ENCODE results near the gene ALPL. TPM values are rescaled to one million over a fixed set of nuclear protein-coding genes. Genes with fewer than 3 reads are reported as not detected.

Gene ALPL
- polyA plus RNA-seq, 3 donors: not detected

GRCh38 chr1:21618059-21618458 is 108.8 kb downstream of the ALPL start:
- DNase-seq: no peak
- no peaks in the 10 kb centered on the region for H3K9me3 ChIP-seq (replicated peaks in 1 of 2; ENCODE audit: control insufficient read depth in 1 of 2, insufficient read depth in 1 of 2, low read length in 2 of 2)
- peaks cover 5 to 27% of the 10 kb centered on the region in 2 donors for H3K27me3 ChIP-seq (ENCODE audit: control insufficient read depth in 2 of 2, insufficient read depth in 2 of 2, low read length in 2 of 2)
- no peak overlapping the region for H3K27ac Mint-ChIP-seq
- no peaks in the 10 kb centered on the region for H3K4me1 ChIP-seq (ENCODE audit: control insufficient read depth in 1 of 2, insufficient read depth in 2 of 2, low read length in 2 of 2)
- peaks cover 0 to 5% (median 0%) of the 10 kb centered on the region in 7 donors for H3K9me3 Mint-ChIP-seq
- H3K4me3 ChIP-seq (replicated peaks in 1 of 3; ENCODE audit: low read depth in 2 of 3, low read length in 3 of 3): no peak overlapping the region
- no peaks in the 10 kb centered on the region for H4K20me1 ChIP-seq (ENCODE audit: insufficient read depth, low read length)
- H3K36me3 Mint-ChIP-seq: peaks cover 0 to 2% of the 10 kb centered on the region in 2 donors
- intact Hi-C loops (cut with micrococcal nuclease): no loop called here
- H3K4me1 Mint-ChIP-seq: peaks cover 4% of the 10 kb centered on the region
- no peaks in the 10 kb centered on the region for H3K79me2 ChIP-seq (ENCODE audit: insufficient read depth, low read length)
- H2AFZ ChIP-seq (ENCODE audit: insufficient read depth, low read depth, low read length, poor library complexity, severe bottlenecking): no peak overlapping the region
- H3K36me3 ChIP-seq (replicated peaks in 1 of 2; ENCODE audit: control insufficient read depth in 1 of 2, insufficient read depth in 2 of 2, low read length in 2 of 2): no peaks in the 10 kb centered on the region
- H3K4me3 Mint-ChIP-seq: no peak overlapping the region
- H3K27me3 Mint-ChIP-seq (ENCODE audit: low read depth in 3 of 3): peaks cover 22 to 47% (median 29%) of the 10 kb centered on the region in 3 donors
- WGBS (ENCODE audit: insufficient coverage): 95% methylated on average over 7 of the region's 7 CpGs
- no peak for TF ChIP-seq CTCF (IDR thresholded peaks at IDR 0.05)
- no peak overlapping the region for H3K4me2 ChIP-seq (replicated peaks; ENCODE audit: extremely low read depth, low read length, poor library complexity, severe bottlenecking)
- H3K9ac ChIP-seq (ENCODE audit: insufficient read depth, low read length, poor library complexity, severe bottlenecking): no peak overlapping the region
- no peak overlapping the region for H3K27ac ChIP-seq (ENCODE audit: low read depth in 1 of 2, low read length in 2 of 2)

- Histone ChIP-seq H3K79me2 (ENCODE audit: insufficient read depth, low read length) (no peaks in the 10 kb centered on the region), H3K4me1 (ENCODE audit: control insufficient read depth in 1 of 2, insufficient read depth in 2 of 2, low read length in 2 of 2) (no peaks in the 10 kb centered on the region), H3K4me2 (replicated peaks; ENCODE audit: extremely low read depth, low read length, poor library complexity, severe bottlenecking) (no peak overlapping the region), H3K9me3 (replicated peaks in 1 of 2; ENCODE audit: control insufficient read depth in 1 of 2, insufficient read depth in 1 of 2, low read length in 2 of 2) (no peaks in the 10 kb centered on the region), H3K27me3 (ENCODE audit: control insufficient read depth in 2 of 2, insufficient read depth in 2 of 2, low read length in 2 of 2) (peaks cover 5 to 32% of the 10 kb centered on the region in 2 donors), H3K36me3 (replicated peaks in 1 of 2; ENCODE audit: control insufficient read depth in 1 of 2, insufficient read depth in 2 of 2, low read length in 2 of 2) (no peaks in the 10 kb centered on the region), H3K27ac (ENCODE audit: low read depth in 1 of 2, low read length in 2 of 2) (no peak overlapping the region), H2AFZ (ENCODE audit: insufficient read depth, low read depth, low read length, poor library complexity, severe bottlenecking) (no peak overlapping the region), H3K4me3 (replicated peaks in 1 of 3; ENCODE audit: low read depth in 2 of 3, low read length in 3 of 3) (no peak overlapping the region), H3K9ac (ENCODE audit: insufficient read depth, low read length, poor library complexity, severe bottlenecking) (no peak overlapping the region), H4K20me1 (ENCODE audit: insufficient read depth, low read length) (no peaks in the 10 kb centered on the region)
- intact Hi-C loops (cut with micrococcal nuclease): no loop called here
- no peak for DNase-seq
- peaks cover 0 to 2% of the 10 kb centered on the region in 2 donors for H3K36me3 Mint-ChIP-seq
- no peak overlapping the region for H3K4me3 Mint-ChIP-seq
- no peak overlapping the region for H3K27ac Mint-ChIP-seq
- no peak for TF ChIP-seq CTCF (IDR thresholded peaks at IDR 0.05)
- H3K27me3 Mint-ChIP-seq (ENCODE audit: low read depth in 3 of 3): peaks cover 23 to 49% (median 36%) of the 10 kb centered on the region in 3 donors
- peaks cover 4% of the 10 kb centered on the region for H3K4me1 Mint-ChIP-seq
- WGBS (ENCODE audit: insufficient coverage): 50% methylated on average over 13 of the region's 22 CpGs
- peaks cover 0 to 5% (median 0%) of the 10 kb centered on the region in 7 donors for H3K9me3 Mint-ChIP-seq
Measured at GRCh38 chr1:21618561-21619374, 109.5 kb downstream of the ALPL start.
